ENCODE results near the gene MAP7D3.

The MAP7D3 gene

DNA sequence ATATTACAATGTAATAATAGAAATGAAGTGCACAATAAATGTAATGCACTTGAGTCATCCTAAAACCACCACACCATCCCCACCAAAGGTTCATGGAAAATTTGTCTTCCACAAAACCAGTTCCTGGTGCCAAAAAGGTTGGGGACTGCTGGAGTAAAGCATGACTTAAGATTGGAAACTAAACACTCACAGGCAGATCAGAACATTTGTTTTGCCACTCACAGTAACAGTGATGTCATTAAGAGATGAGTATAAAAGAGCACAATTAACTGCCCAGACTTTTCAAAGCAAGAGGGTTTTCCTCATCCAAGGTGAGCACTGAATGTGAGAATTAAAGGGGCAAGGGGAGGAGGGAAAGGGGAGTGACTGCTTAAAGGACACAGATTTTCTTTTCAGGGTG lies 35.6 kb downstream of the MAP7D3 start:
- in situ Hi-C loops (cut with MboI; ENCODE audit: low sequenced_read_pairs, unreplicated experiment): no loop called here
- no peak for DNase-seq (ENCODE audit: low spot score)
- TF ChIP-seq, protein P1, sequence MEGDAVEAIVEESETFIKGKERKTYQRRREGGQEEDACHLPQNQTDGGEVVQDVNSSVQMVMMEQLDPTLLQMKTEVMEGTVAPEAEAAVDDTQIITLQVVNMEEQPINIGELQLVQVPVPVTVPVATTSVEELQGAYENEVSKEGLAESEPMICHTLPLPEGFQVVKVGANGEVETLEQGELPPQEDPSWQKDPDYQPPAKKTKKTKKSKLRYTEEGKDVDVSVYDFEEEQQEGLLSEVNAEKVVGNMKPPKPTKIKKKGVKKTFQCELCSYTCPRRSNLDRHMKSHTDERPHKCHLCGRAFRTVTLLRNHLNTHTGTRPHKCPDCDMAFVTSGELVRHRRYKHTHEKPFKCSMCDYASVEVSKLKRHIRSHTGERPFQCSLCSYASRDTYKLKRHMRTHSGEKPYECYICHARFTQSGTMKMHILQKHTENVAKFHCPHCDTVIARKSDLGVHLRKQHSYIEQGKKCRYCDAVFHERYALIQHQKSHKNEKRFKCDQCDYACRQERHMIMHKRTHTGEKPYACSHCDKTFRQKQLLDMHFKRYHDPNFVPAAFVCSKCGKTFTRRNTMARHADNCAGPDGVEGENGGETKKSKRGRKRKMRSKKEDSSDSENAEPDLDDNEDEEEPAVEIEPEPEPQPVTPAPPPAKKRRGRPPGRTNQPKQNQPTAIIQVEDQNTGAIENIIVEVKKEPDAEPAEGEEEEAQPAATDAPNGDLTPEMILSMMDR (IDR thresholded peaks at IDR 0.05; ENCODE audit: borderline replicate concordance, control extremely low read depth, extremely low read depth, insufficient read depth, missing control alignments): no peak

DNA sequence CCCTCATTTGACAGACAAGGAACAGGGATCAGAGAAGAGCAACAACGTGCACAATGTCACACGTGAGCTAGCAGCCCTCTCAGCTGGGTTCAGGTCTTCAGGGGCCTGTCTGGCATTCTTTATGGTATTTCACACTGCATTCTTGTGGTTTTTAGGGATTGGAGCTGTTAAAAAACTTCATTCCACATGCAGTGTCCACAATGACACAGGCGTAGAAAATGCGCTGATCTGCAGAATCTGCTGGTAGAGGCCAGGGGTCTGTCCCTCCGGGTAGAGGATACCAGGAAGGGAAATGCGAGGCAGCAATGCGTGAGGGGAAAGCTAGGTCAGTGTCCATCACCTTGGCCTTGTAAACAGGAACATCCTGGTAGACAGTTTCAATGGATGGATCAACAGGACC lies 36.6 kb downstream of the MAP7D3 start:
- DNase-seq (ENCODE audit: low spot score): no peak

DNA sequence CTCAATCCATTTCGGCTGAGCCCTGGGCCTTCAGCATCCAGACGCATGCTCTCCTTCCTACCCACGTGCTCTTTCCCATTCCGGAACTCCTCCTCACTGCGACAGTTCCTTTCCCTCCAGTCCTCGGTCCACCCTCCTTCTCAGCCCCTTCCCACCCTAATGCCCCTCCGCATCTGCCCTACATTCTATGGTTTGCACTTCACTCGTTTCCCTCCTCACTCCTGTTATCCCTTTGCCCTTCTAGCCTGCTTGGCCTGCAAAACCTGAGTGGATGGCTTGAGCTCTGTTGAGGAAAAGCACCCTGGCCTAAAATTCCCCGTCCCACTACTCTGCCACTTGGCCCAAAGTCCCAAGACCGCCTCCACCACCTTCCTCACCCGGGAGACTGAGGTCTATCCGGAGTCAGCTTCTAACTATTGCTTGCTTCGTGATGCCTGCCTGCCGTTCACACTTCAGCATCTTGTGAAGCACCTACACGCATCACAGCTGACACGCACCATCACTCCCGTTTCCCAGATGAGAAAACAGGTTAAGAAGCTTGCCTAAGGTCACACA lies 38.6 kb downstream of the MAP7D3 start:
- DNase-seq (ENCODE audit: low spot score): no peak
- in situ Hi-C loops (cut with MboI; ENCODE audit: low sequenced_read_pairs, unreplicated experiment): no loop called here
- TF ChIP-seq, protein P1 (IDR thresholded peaks at IDR 0.05; ENCODE audit: borderline replicate concordance, control extremely low read depth, extremely low read depth, insufficient read depth, missing control alignments): no peak

More for the DNA sequence above, 36.6 kb downstream of the MAP7D3 start:
- TF ChIP-seq, protein P1 (IDR thresholded peaks at IDR 0.05; ENCODE audit: borderline replicate concordance, control extremely low read depth, extremely low read depth, insufficient read depth, missing control alignments): no peak
- in situ Hi-C loops (cut with MboI; ENCODE audit: low sequenced_read_pairs, unreplicated experiment): no loop called here

DNA sequence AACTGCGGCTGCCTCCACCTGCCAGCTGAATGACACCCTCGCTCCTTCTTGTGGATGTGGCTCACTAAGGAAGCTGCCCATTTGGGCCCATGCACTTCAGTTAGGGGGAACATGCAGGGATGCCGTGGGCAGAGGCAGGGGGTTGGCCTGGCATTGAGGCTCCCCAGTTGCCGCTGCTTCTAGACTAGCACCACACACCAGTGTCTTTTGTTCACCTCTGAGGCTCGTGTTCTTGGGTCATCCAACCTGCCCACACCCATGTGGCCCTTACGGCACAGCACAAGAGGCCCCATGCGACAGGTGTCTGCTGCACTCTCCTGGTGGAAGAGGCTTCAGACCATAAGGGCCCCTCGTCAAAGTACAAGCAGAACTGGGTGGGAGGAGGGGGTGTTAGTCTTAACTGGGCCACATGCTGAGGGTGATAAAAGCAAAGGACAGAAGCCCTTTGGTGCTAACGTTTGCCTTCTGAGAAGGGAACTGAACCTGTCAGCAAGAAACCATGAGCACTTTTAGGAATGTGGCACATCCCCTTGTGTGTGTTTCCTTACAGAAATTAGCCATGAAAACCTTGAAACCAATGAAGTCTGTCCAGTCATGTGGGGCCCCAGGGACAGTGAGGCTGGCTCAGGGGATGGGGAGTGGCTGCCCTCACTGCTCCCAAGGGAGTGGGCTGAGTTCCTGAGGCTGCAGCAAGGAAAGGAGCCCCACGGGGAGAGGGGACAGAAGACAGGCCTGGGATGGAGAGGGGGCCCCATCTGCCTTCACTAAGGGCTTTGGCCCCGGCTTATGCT lies 39.2 kb downstream of the MAP7D3 start:
- TF ChIP-seq, protein P1 (IDR thresholded peaks at IDR 0.05; ENCODE audit: borderline replicate concordance, control extremely low read depth, extremely low read depth, insufficient read depth, missing control alignments): no peak
- no peak for DNase-seq (ENCODE audit: low spot score)
- in situ Hi-C loops (cut with MboI; ENCODE audit: low sequenced_read_pairs, unreplicated experiment): no loop called here

DNA sequence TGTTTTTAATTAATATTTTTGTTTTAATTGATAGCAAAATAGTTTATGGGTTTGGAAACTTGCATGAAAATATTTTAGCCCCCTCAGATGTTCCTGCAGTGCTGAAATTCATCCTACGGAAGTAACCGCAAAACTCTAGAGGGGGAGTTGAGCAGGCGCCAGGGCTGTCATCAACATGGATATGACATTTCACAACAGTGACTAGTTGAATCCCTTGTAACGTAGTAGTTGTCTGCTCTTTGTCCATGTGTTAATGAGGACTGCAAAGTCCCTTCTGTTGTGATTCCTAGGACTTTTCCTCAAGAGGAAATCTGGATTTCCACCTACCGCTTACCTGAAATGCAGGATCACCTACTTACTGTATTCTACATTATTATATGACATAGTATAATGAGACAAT lies 40.4 kb downstream of the MAP7D3 start:
- DNase-seq (ENCODE audit: low spot score): no peak
- in situ Hi-C loops (cut with MboI; ENCODE audit: low sequenced_read_pairs, unreplicated experiment): no loop called here
- TF ChIP-seq, protein P1 (IDR thresholded peaks at IDR 0.05; ENCODE audit: borderline replicate concordance, control extremely low read depth, extremely low read depth, insufficient read depth, missing control alignments): no peak

DNA sequence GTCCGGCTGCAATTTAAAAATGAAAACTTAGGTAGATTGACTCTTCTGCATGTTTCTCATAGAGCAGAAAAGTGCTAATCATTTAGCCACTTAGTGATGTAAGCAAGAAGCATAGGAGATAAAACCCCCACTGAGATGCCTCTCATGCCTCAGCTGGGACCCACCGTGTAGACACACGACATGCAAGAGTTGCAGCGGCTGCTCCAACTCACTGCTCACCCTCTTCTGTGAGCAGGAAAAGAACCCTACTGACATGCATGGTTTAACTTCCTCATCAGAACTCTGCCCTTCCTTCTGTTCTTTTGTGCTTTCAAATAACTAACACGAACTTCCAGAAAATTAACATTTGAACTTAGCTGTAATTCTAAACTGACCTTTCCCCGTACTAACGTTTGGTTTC lies 41.0 kb downstream of the MAP7D3 start:
- in situ Hi-C loops (cut with MboI; ENCODE audit: low sequenced_read_pairs, unreplicated experiment): no loop called here
- DNase-seq (ENCODE audit: low spot score): no peak
- TF ChIP-seq, protein P1 (IDR thresholded peaks at IDR 0.05; ENCODE audit: borderline replicate concordance, control extremely low read depth, extremely low read depth, insufficient read depth, missing control alignments): no peak
